ENCODE results near the gene KCNMB2. TPM values are rescaled to one million over a fixed set of nuclear protein-coding genes. Genes with fewer than 3 reads are reported as not detected.

Gene KCNMB2
- total RNA-seq, 1 donor = 1.1 TPM

- no peaks in the 10 kb centered on the region for H3K27me3 ChIP-seq (ENCODE audit: insufficient read depth, low read length)
- no peaks in the 10 kb centered on the region for H3K9me3 ChIP-seq (ENCODE audit: low read depth, low read length)
- no peak for DNase-seq (ENCODE audit: insufficient read length, low spot score, missing footprints)
- no peaks in the 10 kb centered on the region for H3K4me1 ChIP-seq (ENCODE audit: insufficient read depth, low read length)
- no peaks in the 10 kb centered on the region for H3K36me3 ChIP-seq (ENCODE audit: insufficient read depth, low read length)
- no peaks in the 10 kb centered on the region for H4K20me1 ChIP-seq (ENCODE audit: insufficient read depth, low read length)
- no peak overlapping the region for H3K4me3 ChIP-seq (ENCODE audit: insufficient read depth, low read length)
- H3K79me2 ChIP-seq (ENCODE audit: insufficient read depth, low read length) = no peaks in the 10 kb centered on the region
- no peak overlapping the region for H2AFZ ChIP-seq (ENCODE audit: low read length)
- no peak for TF ChIP-seq CTCF (IDR thresholded peaks at IDR 0.05; ENCODE audit: extremely low read depth, low read depth, low read length)
- H3K4me2 ChIP-seq (ENCODE audit: insufficient read depth, low read length) = no peak overlapping the region
- no peak overlapping the region for H3K27ac ChIP-seq (ENCODE audit: low read depth, low read length)
Observed at GRCh38 chr3:178804606-178805005, 268.4 kb downstream of the KCNMB2 start.

GRCh38 chr3:178805741-178806140, 269.5 kb downstream of the KCNMB2 start:
- no peaks in the 10 kb centered on the region for H3K9me3 ChIP-seq (ENCODE audit: low read depth, low read length)
- no peak overlapping the region for H2AFZ ChIP-seq (ENCODE audit: low read length)
- no peaks in the 10 kb centered on the region for H3K4me1 ChIP-seq (ENCODE audit: insufficient read depth, low read length)
- H3K27me3 ChIP-seq (ENCODE audit: insufficient read depth, low read length) = no peaks in the 10 kb centered on the region
- no peaks in the 10 kb centered on the region for H3K79me2 ChIP-seq (ENCODE audit: insufficient read depth, low read length)
- H4K20me1 ChIP-seq (ENCODE audit: insufficient read depth, low read length) = no peaks in the 10 kb centered on the region
- no peak overlapping the region for H3K4me2 ChIP-seq (ENCODE audit: insufficient read depth, low read length)
- no peak overlapping the region for H3K27ac ChIP-seq (ENCODE audit: low read depth, low read length)
- no peaks in the 10 kb centered on the region for H3K36me3 ChIP-seq (ENCODE audit: insufficient read depth, low read length)
- H3K4me3 ChIP-seq (ENCODE audit: insufficient read depth, low read length) = no peak overlapping the region
- no peak for TF ChIP-seq CTCF (IDR thresholded peaks at IDR 0.05; ENCODE audit: extremely low read depth, low read depth, low read length)
- no peak for DNase-seq (ENCODE audit: insufficient read length, low spot score, missing footprints)

GRCh38 chr3:178806651-178807050, 270.4 kb downstream of the KCNMB2 start:
- Histone ChIP-seq H3K36me3 (ENCODE audit: insufficient read depth, low read length) (no peaks in the 10 kb centered on the region), H3K9me3 (ENCODE audit: low read depth, low read length) (no peaks in the 10 kb centered on the region), H4K20me1 (ENCODE audit: insufficient read depth, low read length) (no peaks in the 10 kb centered on the region), H3K4me2 (ENCODE audit: insufficient read depth, low read length) (no peak overlapping the region), H3K4me3 (ENCODE audit: insufficient read depth, low read length) (no peak overlapping the region), H3K79me2 (ENCODE audit: insufficient read depth, low read length) (no peaks in the 10 kb centered on the region), H2AFZ (ENCODE audit: low read length) (no peak overlapping the region), H3K4me1 (ENCODE audit: insufficient read depth, low read length) (no peaks in the 10 kb centered on the region), H3K27me3 (ENCODE audit: insufficient read depth, low read length) (no peaks in the 10 kb centered on the region), H3K27ac (ENCODE audit: low read depth, low read length) (no peak overlapping the region)
- DNase-seq (ENCODE audit: insufficient read length, low spot score, missing footprints) = no peak
- TF ChIP-seq CTCF (IDR thresholded peaks at IDR 0.05; ENCODE audit: extremely low read depth, low read depth, low read length) = no peak

- no peaks in the 10 kb centered on the region for H3K36me3 ChIP-seq (ENCODE audit: insufficient read depth, low read length)
- no peaks in the 10 kb centered on the region for H3K79me2 ChIP-seq (ENCODE audit: insufficient read depth, low read length)
- no peaks in the 10 kb centered on the region for H3K27me3 ChIP-seq (ENCODE audit: insufficient read depth, low read length)
- no peaks in the 10 kb centered on the region for H4K20me1 ChIP-seq (ENCODE audit: insufficient read depth, low read length)
- no peak overlapping the region for H3K27ac ChIP-seq (ENCODE audit: low read depth, low read length)
- TF ChIP-seq CTCF (IDR thresholded peaks at IDR 0.05; ENCODE audit: extremely low read depth, low read depth, low read length) = no peak
- H3K4me3 ChIP-seq (ENCODE audit: insufficient read depth, low read length) = no peak overlapping the region
- no peaks in the 10 kb centered on the region for H3K4me1 ChIP-seq (ENCODE audit: insufficient read depth, low read length)
- no peak overlapping the region for H3K4me2 ChIP-seq (ENCODE audit: insufficient read depth, low read length)
- no peaks in the 10 kb centered on the region for H3K9me3 ChIP-seq (ENCODE audit: low read depth, low read length)
- no peak overlapping the region for H2AFZ ChIP-seq (ENCODE audit: low read length)
- DNase-seq (ENCODE audit: insufficient read length, low spot score, missing footprints) = no peak
Observed at GRCh38 chr3:178807694-178808093, 271.5 kb downstream of the KCNMB2 start.
